Hematopoietic multipotent progenitor cell treated with erythropoietin and hydrocortisone succinate and interleukin-3 and kit ligand, for 15 days (in vitro differentiated cells): ENCODE measurements around the gene PTGDS.
A peak's percentile ranks its signal among the peaks of the same experiment; 100 is the strongest.

Source experiments
- DNase-seq: peaks from one replicate; pipeline ENCODE4 v3.0.0-alpha.2; 2015; ENCODE audit warnings: low spot score

PTGDS gene

DNA sequence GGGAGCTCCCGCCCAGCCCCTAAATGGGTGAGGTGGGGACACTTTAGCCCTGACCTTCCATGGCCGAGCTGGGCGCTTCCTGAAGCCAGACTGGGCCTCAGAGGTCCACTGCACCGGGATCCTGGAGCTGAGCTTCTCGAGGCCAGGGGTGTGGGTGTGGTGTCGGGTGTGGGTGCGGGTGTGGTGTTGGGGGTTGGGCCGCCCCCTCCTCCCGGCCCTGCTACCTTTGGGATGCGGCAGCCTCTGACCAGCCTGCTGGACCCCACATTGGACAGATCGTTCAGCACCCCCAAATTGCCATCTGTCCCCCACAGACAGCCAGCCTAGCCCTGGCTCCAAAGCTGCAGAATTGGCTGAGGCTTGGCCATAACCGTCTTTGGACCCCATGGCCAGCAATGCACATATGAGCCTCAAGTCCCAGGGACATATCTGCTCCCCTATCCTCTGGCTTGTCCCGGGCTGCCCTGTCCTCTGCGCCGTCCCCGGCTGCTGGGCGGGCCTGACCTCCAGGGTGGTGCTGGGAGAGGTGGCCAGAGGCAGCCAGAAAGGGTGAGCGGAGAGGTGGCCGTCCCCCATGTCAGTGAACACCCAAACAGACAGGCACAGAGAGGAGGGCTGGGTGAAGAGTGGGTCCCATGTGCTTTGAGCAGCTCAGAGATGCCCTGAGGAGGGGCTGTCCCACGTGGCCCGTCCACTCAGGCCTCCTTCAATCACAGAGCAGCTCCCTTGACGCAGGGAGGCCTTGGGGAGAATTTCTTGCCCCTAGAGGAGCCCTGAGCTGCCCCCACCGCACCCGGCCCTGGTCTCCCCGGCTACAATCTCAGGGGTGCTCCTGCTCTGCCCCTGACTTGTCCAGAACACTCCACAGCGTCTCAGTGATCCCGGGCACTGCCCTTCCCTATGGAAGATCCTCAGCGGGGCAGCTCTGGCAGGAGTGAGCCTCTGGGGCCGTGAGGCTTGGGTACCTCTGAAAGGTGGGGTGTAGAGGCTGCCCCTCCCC, 3.4 kb upstream of the PTGDS start:
- DNase-seq = no peak

- no peak for DNase-seq
These were observed 2.3 kb upstream of the PTGDS start for GRCh38 chr9:136974817-136975535.

DNA sequence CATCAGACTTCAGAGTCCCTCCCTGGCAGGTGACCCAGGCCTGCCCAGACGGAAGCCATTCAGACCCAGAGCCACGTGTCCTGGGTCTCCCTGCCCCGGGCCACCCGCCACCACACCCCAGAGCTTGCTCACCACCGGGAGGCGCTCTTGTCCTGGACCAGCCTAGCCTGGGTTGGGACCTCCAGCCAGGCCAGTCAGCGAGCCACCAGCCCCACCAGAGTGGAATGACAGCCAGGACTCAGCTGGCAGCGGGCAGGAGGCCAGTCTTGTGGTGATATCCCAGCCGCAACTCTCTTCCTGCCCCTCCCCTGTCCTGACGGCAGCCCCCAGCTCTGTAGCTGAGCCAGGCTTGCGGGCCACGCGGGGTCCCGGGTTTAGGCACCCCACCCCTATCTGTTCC, 1.7 kb upstream of the PTGDS start:
- DNase-seq = peak; percentile 14

DNA sequence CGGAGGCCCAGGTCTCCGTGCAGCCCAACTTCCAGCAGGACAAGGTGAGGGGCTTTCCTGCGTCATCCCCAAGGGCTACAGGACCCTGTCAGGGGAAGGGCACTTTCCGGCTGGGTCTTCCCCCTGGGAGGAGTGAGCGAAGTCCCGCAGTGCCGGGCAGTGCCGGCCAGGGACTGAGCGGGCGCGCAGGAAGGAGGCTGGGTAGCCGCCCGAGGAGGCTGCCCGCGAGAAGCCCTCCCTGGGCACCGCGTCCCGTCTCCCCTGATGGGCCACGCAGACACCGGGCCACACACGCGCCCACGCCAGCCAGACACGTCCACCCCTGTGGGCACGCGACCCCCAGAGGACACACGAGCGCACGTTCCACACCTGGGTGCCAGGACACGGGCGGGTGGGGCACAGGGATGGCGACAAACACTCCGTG, 357 bp downstream of the PTGDS start:
- DNase-seq = no peak

- peak; percentile 52 for DNase-seq
These were observed 965 bp downstream of the PTGDS start for GRCh38 chr9:136978073-136978864.

- DNase-seq = no peak
These were observed 1.7 kb downstream of the PTGDS start for GRCh38 chr9:136978865-136979544.

GRCh38 chr9:136979769-136980587, 2.7 kb downstream of the PTGDS start:
- DNase-seq = no peak

GRCh38 chr9:136980669-136981478, 3.6 kb downstream of the PTGDS start:
- DNase-seq = no peak

DNA sequence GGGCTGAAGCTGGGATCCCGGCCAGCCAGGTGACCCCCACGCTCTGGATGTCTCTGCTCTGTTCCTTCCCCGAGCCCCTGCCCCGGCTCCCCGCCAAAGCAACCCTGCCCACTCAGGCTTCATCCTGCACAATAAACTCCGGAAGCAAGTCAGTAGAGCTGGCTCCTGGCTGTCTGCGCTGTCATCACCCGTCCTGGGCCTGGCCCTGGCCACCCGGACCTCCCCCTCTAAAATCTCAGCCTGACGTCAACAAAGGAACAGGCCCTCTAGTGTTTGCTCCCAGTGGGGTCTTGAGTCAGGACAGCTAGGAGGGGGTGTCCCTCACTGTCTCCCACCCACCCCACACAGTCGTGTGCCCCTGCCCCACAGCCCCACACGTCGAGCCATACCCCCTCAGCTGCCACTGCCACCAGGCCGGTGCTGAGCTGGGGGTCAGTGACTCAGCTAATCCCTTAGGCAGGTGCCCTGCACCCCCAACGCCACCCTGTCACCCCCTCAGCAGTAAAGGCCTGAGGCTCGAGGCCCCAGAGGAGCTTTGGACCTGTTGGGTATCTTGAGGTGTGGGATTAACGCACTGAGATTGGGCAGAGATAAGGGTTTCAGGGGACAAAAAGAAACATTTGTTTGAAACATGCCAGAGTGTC, 4.4 kb downstream of the PTGDS start:
- DNase-seq = no peak

DNA sequence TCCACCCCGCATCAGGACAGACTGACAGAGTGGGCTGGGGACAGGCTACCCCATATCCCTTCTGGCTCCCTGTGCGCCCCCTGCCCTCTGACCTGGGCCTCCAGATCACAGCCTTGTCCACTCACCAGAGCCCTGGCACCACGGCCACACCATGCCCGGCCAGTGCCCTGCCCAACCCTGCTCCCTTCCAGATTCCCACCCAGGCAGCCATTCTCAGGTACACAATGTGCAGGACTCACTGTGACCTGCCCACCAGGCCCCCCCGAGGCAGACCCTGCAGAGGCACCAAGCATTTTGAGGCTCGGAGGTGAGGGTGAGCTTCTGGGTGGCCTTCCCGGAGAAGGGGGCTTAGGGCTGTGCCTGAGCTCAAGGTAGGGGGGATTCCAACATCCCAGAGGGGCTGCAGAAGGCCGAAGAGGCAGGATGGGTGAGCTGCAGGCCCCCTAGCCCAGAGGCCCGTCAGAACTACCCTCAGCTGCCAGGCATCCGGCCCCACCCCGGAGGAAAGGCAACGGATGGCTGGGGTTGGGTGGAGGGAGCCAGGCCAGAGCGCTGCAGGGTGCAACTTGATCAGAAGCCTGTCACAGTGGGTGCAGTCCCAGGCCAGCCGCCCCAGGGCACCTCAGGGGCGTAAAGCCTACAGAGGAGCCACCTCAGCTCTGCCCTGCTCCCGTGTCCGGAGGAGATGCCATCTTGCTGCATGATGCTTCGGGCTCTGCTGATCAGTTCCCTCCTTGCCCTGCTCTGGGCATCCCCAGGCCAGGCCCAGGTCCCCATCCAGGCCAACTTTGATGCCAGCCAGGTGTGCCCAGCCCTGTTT, 5.1 kb downstream of the PTGDS start, which contains the start of gene LCNL1:
Gene LCNL1, plus strand, starts transcription at position 762 of the 820 bp plus-strand sequence. CDS start 594 bp downstream, outside the sequence.
- DNase-seq = no peak

- no peak for DNase-seq
These were observed 5.9 kb downstream of the PTGDS start for GRCh38 chr9:136983167-136983566.

DNA sequence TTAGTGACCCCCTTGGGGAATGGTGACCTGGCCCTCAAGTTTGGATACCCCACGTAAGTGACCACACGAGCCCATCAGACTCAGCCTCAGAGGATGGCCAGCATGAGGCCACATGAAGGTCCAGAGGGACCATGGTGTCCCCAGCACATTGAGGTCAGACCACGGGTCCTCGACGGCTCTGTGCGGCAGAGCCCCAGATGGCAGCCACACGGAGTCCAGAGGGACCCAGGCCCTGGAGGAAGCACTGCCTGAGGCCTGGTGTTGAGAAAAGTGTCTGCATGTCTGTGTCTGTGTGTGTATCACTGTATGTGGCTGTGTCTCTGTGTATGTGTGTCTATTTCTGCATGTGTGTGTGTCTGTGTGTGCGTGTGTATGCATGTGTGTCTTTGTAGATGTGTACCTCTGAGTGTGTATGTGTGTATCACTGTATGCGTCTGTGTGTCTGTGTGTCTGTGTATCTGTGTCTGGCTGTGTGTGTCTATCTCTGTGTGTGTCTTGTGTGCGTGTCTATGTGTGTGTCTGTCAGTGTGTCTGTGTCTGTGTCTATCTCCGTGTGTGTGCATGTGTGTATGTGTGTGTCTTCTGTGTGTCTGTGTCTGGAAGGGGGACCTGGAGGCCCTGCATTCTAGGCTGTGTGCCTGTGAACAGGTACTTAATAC, 6.5 kb downstream of the PTGDS start:
- no peak for DNase-seq

- DNase-seq = no peak
These were observed 7.2 kb downstream of the PTGDS start for GRCh38 chr9:136984464-136985026.

DNA sequence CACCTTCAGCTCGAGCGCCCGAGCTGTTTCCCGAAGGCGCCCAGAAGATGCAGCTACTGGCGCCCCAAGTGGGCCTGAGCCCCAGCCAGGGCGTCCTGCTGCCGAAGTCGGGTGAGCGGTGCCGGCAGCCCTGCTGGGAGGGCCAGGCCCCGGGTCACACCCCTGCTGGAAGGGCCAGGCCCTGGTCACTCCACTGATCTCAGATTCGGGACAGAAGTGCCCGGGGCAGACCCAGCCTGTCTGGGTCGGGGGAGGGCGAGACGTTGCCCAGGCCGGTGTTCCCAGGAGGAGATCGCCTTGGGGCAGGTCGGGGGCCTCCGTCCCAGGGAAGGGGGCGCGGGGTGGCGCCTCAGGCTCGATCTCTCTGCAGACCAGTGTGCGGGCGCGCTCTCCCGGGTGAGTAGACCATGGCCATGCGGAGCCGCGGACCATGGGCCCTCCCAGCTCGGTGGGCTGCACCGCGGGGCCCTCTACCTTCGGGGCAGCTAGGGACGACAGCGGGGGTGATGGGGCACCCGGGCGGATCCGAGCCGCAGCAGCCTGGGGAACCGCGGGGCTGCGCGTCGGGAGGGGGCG, 7.8 kb downstream of the PTGDS start:
- DNase-seq = no peak

DNA sequence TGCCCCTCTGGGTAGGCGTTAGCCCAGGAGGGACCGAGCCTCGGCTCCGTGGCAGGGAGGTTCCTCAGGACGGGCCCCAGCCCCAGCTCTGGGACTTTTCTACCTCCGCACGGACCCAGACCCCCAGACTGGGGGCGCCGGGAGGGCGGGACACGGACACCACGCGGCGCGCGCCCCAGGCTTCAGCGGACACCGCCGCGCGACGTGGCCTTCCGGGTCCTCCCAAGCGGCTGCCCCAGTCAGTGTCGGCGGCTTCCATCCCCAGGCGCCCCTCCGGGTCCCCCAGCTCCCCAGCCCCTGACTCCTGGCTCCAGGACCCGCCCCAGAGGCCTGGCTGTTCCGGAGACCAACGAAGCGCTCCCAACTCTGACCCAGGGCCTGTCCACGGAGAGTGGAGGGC, 8.5 kb downstream of the PTGDS start:
- DNase-seq = no peak

- no peak for DNase-seq
These were observed 11.6 kb downstream of the PTGDS start for GRCh38 chr9:136988872-136989271.

DNA sequence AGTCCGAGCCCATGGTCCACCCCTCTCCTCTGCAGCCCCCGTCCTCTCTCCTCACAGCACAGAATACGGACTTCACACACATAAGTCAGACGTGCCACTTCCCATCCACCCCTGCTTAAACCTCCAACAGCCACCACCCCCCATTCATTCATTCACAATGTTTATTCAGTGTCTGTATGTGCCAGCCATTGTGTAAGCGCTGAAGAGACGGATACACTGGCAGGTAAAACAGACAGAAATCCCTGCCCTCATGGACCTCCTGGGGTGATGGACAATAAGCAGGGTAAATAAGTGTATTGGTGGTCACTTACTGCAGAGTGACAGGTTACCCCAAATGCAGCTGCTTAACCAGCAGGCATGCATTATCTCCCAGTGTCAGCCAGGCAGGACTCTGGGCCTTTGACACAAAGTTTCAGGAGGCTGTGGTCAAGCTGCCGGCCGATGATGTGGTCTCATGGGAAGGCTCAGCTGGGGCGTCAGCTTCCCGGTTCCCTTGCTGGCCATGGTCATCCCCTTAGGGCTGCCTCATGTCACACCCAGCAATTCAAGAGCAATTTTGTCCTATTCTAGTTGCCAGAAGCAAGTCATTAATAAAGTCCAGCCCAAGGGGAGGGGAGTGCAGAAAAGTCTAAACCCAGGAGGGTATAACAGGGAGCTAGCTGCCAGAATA, 13.1 kb downstream of the PTGDS start:
- DNase-seq = no peak
